ENCODE data around the gene CA5A. TPM values are rescaled to one million over a fixed set of nuclear protein-coding genes. Genes with fewer than 3 reads are reported as not detected.
"Not testable (repeated sequence)": the region's sequence is repeated elsewhere in the genome, so short reads cannot be mapped to it uniquely, and the experiment has no call there.

Gene CA5A
- total RNA-seq, 4 donors from 2014 or later = not detected

- TF ChIP-seq, protein P1, sequence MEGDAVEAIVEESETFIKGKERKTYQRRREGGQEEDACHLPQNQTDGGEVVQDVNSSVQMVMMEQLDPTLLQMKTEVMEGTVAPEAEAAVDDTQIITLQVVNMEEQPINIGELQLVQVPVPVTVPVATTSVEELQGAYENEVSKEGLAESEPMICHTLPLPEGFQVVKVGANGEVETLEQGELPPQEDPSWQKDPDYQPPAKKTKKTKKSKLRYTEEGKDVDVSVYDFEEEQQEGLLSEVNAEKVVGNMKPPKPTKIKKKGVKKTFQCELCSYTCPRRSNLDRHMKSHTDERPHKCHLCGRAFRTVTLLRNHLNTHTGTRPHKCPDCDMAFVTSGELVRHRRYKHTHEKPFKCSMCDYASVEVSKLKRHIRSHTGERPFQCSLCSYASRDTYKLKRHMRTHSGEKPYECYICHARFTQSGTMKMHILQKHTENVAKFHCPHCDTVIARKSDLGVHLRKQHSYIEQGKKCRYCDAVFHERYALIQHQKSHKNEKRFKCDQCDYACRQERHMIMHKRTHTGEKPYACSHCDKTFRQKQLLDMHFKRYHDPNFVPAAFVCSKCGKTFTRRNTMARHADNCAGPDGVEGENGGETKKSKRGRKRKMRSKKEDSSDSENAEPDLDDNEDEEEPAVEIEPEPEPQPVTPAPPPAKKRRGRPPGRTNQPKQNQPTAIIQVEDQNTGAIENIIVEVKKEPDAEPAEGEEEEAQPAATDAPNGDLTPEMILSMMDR (IDR thresholded peaks at IDR 0.05) = no peak
- TF ChIP-seq POLR2AphosphoS5 (IDR thresholded peaks at IDR 0.05) = no peak
- no peak for TF ChIP-seq EP300 (IDR thresholded peaks at IDR 0.05)
- TF ChIP-seq POLR2A (IDR thresholded peaks at IDR 0.05) = no peak
- WGBS, 2 donors (ENCODE audit: low coverage in 1 of 2) = 33 to 65% methylated on average over 1 to 5 of the region's 5 CpGs
Measured at GRCh38 chr16:87942680-87943079, 6.4 kb upstream of the CA5A start.

GRCh38 chr16:87939562-87940423, 3.5 kb upstream of the CA5A start:
- H3K4me3 ChIP-seq = no peak overlapping the region
- WGBS, 2 donors (ENCODE audit: low coverage in 1 of 2) = 54 to 88% methylated on average over 1 to 9 of the region's 13 CpGs
- H3K4me1 ChIP-seq = peaks cover 0 to 1% (median 0%) of the 10 kb centered on the region in 3 donors
- no peak overlapping the region for H3K27ac ChIP-seq
- H3K36me3 ChIP-seq = no peaks in the 10 kb centered on the region
- TF ChIP-seq EP300 (IDR thresholded peaks at IDR 0.05) = no peak
- ATAC-seq = no peak
- no peaks in the 10 kb centered on the region for H3K9me3 ChIP-seq
- H3K27me3 ChIP-seq = no peaks in the 10 kb centered on the region

More at GRCh38 chr16:87942680-87943079, 6.4 kb upstream of the CA5A start:
- Histone ChIP-seq H3K36me3 (no peaks in the 10 kb centered on the region), H3K9me3 (no peaks in the 10 kb centered on the region), H3K27ac (no peak overlapping the region), H3K4me1 (peaks cover 0 to 11% (median 7%) of the 10 kb centered on the region in 3 donors), H3K27me3 (no peaks in the 10 kb centered on the region), H3K4me3 (no peak overlapping the region)
- ATAC-seq = no peak

DNA sequence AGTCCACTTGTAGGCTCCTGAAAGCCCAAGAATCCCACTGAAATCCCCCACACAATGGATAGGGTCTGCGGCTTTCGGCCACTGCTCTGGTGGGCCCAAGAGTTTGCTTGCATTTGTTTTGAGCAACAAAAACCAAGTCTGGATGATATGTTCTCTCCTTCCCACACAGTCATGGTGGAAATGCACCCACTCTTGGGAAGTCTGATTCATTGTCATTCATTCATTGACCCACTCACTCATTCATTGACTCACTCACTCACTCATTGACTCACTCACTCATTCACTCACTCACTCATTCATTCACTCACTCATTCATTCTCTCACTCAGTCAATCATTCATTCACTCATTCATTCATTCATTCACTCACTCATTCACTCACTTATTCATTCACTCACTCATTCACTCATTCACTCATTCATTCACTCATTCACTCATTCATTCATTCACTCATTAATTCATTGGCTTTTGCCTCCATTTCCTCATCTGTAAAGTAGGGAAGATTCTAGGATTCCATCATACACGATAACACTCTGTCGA, 2.2 kb upstream of the CA5A start:
- 94 to 97% methylated on average over 4 of the region's 4 CpGs for WGBS, 2 donors (ENCODE audit: low coverage in 1 of 2)
- Histone ChIP-seq H3K4me1 (no peaks in the 10 kb centered on the region), H3K27ac (no peak overlapping the region), H3K36me3 (no peaks in the 10 kb centered on the region), H3K4me3 (no peak overlapping the region), H3K9me3 (no peaks in the 10 kb centered on the region), H3K27me3 (no peaks in the 10 kb centered on the region)
- no peak for ATAC-seq
- TF ChIP-seq POLR2AphosphoS5 (IDR thresholded peaks at IDR 0.05) (no peak), EP300 (IDR thresholded peaks at IDR 0.05) (no peak), POLR2A (IDR thresholded peaks at IDR 0.05) (no peak)
- TF ChIP-seq, protein P1 (IDR thresholded peaks at IDR 0.05) = no peak

DNA sequence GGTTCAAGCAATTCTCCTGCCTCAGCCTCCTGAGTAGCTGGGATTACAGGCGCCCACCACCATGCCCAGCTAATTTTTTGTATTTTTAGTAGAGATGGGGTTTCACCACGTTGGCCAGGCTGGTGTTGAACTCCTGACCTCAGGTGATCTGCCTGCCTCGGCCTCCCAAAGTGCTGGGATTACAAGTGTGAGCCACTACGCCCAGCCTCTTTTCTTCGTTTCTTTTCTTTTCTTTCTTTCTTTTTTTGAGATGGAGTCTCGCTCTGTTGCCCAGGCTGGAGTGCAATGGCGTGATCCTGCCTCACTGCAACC, 858 bp upstream of the CA5A start:
- not testable (repeated sequence) for H3K36me3 ChIP-seq, ATAC-seq, H3K27me3 ChIP-seq, H3K9me3 ChIP-seq, H3K4me1 ChIP-seq, H3K4me3 ChIP-seq, H3K27ac ChIP-seq
- WGBS, 2 donors (ENCODE audit: low coverage in 1 of 2) = 86 to 100% methylated on average over 1 to 7 of the region's 7 CpGs

- WGBS, 2 donors (ENCODE audit: low coverage in 1 of 2) = 73 to 90% methylated on average over 12 to 14 of the region's 14 CpGs
- not testable (repeated sequence) for H3K27ac ChIP-seq, ATAC-seq, H3K4me3 ChIP-seq, H3K36me3 ChIP-seq, H3K4me1 ChIP-seq, H3K9me3 ChIP-seq
- peaks cover 16% of the 10 kb centered on the region for H3K27me3 ChIP-seq
Measured at GRCh38 chr16:87936016-87936374, 334 bp downstream of the CA5A start.

DNA sequence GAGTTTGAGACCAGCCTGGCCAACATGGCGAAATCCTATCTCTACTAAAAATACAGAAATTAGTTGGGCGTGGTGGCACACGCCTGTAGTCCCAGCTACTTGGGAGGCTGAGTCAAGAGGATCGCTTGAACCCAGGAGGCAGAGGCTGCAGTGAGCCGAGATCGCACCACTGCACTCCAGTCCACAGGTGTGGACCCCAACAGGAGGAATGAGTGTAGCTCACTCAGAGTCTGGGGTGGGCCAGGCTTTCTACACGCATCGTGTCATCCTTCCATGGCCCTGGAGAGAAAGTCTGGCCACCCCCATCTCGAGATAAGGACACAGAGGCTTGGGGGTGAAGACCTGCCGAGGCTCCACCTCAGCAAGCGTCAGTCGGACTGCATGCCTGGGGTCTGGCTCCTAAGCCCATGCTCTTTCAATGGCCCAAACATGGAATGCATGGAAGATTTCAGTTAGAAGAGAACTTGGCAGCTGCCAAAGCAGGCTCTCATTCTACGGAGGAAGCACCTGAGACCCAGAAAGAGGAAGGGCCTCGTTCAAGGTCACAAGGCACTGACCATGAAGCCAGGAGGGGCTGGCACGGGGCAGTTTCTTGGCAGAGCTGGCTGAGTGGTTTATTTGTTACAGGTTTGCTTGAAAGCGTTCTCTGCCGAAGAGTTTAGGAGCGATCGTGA, 1.4 kb downstream of the CA5A start:
- ATAC-seq, H3K27ac ChIP-seq, H3K4me1 ChIP-seq, H3K9me3 ChIP-seq, H3K4me3 ChIP-seq, H3K36me3 ChIP-seq: not testable (repeated sequence)
- peaks cover 26% of the 10 kb centered on the region for H3K27me3 ChIP-seq
- WGBS, 2 donors (ENCODE audit: low coverage in 1 of 2) = 90 to 100% methylated on average over 2 of the region's 19 CpGs

- H3K4me1 ChIP-seq = no peaks in the 10 kb centered on the region
- ATAC-seq = no peak
- no peaks in the 10 kb centered on the region for H3K36me3 ChIP-seq
- WGBS, 2 donors (ENCODE audit: low coverage in 1 of 2) = 90 to 91% methylated on average over 3 of the region's 3 CpGs
- no peaks in the 10 kb centered on the region for H3K9me3 ChIP-seq
- TF ChIP-seq POLR2A (IDR thresholded peaks at IDR 0.05) (no peak), POLR2AphosphoS5 (IDR thresholded peaks at IDR 0.05) (no peak), EP300 (IDR thresholded peaks at IDR 0.05) (no peak)
- TF ChIP-seq, protein P1 (IDR thresholded peaks at IDR 0.05) = no peak
- peaks cover 27% of the 10 kb centered on the region for H3K27me3 ChIP-seq
- H3K27ac ChIP-seq = no peak overlapping the region
- H3K4me3 ChIP-seq = no peak overlapping the region
Measured at GRCh38 chr16:87933140-87933495, 3.2 kb downstream of the CA5A start.

DNA sequence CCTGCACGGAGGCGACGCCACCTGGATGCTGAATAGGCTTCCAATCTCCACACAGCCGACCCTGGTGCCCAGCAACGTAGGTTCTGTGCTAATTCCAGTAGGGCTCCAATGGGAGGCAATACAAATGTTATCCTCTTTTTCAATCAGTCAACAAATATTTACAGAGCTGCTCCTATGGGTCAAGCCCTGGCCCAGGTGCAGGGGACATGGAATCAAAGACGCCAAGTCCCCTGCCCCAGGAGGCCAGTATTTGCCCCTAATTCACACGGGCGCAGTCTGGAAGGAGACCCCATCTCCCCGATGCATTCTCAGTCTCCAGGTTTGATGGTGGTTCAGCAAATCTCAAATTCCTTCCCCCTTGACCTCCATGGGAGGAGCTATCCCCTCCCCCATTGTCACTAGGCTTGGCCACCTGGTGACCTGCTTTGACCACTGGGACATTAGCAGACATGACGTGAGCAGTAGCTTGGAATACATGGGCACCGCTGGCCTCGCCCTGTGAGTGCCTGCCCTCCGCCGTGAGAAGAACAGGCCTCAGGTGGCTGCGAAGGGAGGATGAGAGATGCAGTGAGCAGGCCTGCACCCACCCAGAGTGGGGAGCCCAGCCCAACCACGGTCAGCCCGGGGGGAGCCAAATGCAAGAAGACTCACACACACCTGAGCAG, 3.7 kb downstream of the CA5A start:
- not testable (repeated sequence) for H3K27ac ChIP-seq, H3K36me3 ChIP-seq, H3K4me1 ChIP-seq, ATAC-seq, H3K9me3 ChIP-seq, H3K4me3 ChIP-seq
- WGBS, 2 donors (ENCODE audit: low coverage in 1 of 2) = 91 to 97% methylated on average over 5 of the region's 17 CpGs
- H3K27me3 ChIP-seq = peaks cover 27% of the 10 kb centered on the region

All from gastroesophageal sphincter (tissue), 4 donors.